ENCODE results near the gene PRPSAP1. TPM values are rescaled to one million over a fixed set of nuclear protein-coding genes. Genes with fewer than 3 reads are reported as not detected.

Gene PRPSAP1
- total RNA-seq, 2 experiments from 2014 or later, result 53.3 to 111 TPM

DNA sequence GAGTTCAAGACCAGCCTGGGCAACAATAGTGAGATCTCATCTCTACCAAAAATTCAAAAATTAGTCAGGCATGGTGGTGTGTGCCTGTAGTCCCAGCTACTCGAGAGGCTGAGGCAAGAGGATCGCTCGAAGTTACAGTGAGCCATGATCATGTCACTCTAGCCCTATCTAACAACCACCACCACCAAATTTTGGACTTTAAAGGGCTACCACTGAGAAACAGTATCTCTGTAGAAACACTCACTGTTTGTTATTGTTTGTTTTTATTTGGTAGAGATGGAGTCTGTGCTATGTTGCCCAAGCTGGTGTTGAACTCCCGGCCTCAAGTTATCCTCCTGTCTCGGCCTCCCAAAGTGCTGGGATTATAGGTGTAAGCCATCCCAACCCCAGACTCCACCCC, 89.8 kb downstream of the PRPSAP1 start:
- CTCF ChIA-PET (ENCODE audit: unreplicated experiment), result interaction anchor here (1.0 to 1.2 kb wide), 3 partner anchors 84 to 1694 kb away, joined by 3 to 7 read pairs (median 4); partner anchors contain the start of gene TNRC6C
- H3K4me1 ChIP-seq (ENCODE audit: insufficient read depth, low read length, poor library complexity, severe bottlenecking), result peaks cover 81% of the 10 kb centered on the region
- peaks cover 33% of the 10 kb centered on the region for H3K79me2 ChIP-seq (ENCODE audit: insufficient read depth, low read depth, low read length)
- no peaks in the 10 kb centered on the region for H4K20me1 ChIP-seq (ENCODE audit: insufficient read depth, low read length)
- peak overlapping the region; percentile 90 for H3K27ac ChIP-seq (ENCODE audit: low read depth, low read length, poor library complexity, severe bottlenecking)
- no peaks in the 10 kb centered on the region for H3K9me2 ChIP-seq (ENCODE audit: insufficient read depth, low read length)
- peaks cover 15% of the 10 kb centered on the region for H3K36me3 ChIP-seq (ENCODE audit: insufficient read depth, low read length)
- no peaks in the 10 kb centered on the region for H3K9me3 ChIP-seq (ENCODE audit: low read length)
- intact Hi-C loops (cut with micrococcal nuclease; ENCODE audit: unreplicated experiment), result loop anchor here (2.0 to 10.0 kb wide), 5 partner anchors 191 to 1201 kb away; partner anchors contain the start of genes MRPL38, RECQL5, SAP30BP and SRP68
- peak overlapping the region; percentile 70 for H3K4me2 ChIP-seq (ENCODE audit: low read length)
- peak overlapping the region; percentile 91; the same call in 1 of the 2 replicates for H2AFZ ChIP-seq (ENCODE audit: low read length)
- no peak for TF ChIP-seq EZH2phosphoT487 (IDR thresholded peaks at IDR 0.05; ENCODE audit: borderline replicate concordance, low read depth, low read length)
- TF ChIP-seq, protein P1, sequence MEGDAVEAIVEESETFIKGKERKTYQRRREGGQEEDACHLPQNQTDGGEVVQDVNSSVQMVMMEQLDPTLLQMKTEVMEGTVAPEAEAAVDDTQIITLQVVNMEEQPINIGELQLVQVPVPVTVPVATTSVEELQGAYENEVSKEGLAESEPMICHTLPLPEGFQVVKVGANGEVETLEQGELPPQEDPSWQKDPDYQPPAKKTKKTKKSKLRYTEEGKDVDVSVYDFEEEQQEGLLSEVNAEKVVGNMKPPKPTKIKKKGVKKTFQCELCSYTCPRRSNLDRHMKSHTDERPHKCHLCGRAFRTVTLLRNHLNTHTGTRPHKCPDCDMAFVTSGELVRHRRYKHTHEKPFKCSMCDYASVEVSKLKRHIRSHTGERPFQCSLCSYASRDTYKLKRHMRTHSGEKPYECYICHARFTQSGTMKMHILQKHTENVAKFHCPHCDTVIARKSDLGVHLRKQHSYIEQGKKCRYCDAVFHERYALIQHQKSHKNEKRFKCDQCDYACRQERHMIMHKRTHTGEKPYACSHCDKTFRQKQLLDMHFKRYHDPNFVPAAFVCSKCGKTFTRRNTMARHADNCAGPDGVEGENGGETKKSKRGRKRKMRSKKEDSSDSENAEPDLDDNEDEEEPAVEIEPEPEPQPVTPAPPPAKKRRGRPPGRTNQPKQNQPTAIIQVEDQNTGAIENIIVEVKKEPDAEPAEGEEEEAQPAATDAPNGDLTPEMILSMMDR (conservative IDR thresholded peaks at IDR 0.05; ENCODE audit: low read length), result no peak
- H3K4me3 ChIP-seq (ENCODE audit: low read depth, low read length, poor library complexity, severe bottlenecking), result peak overlapping the region; percentile 53
- BruUV-seq (replicated peaks), result no TSS peak
- POLR2A ChIA-PET, result interaction anchor here (0.6 to 6.3 kb wide), 19 partner anchors 8 to 465 kb away, joined by 3 to 72 read pairs (median 4); partner anchors contain the start of genes EXOC7 and PRPSAP1
- DNase-seq (ENCODE audit: low spot score), result no peak

DNA sequence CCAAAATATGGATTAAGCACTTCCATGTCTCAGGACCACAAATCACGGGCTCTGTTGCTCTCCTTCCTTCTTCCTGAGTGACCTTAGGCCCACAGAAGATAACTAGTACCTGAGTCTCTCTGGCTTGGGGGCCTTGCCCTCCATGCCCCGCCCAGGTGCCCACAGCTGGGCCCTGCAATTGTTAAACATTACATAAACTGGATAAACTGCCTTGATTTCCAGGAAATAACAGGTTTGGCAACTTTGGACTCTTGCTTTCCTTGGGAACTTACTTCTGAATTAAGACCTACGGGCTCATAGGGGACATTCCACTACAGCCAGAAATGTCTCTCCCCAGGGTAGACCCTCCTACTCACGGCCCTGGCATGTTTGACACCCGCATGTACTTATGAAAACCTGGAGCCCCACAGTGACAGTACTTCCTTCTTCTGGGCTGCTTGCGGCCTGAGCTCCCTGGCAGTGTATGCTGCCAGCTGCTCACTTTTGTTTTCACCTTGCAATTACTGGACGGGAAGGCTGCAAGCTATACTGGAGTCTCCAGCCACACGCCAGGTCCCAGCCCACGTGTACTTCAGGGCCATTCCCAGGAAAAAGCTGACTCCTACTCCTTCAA, 90.9 kb downstream of the PRPSAP1 start:
- H4K20me1 ChIP-seq (ENCODE audit: insufficient read depth, low read length), result no peaks in the 10 kb centered on the region
- H2AFZ ChIP-seq (ENCODE audit: low read length), result peak overlapping the region; percentile 91
- H3K9me3 ChIP-seq (ENCODE audit: low read length), result no peaks in the 10 kb centered on the region
- peaks cover 23% of the 10 kb centered on the region for H3K79me2 ChIP-seq (ENCODE audit: insufficient read depth, low read depth, low read length)
- TF ChIP-seq EZH2phosphoT487 (IDR thresholded peaks at IDR 0.05; ENCODE audit: borderline replicate concordance, low read depth, low read length), result no peak
- TF ChIP-seq, protein P1 (conservative IDR thresholded peaks at IDR 0.05; ENCODE audit: low read length), result no peak
- peak overlapping the region; percentile 49 for H3K4me3 ChIP-seq (ENCODE audit: low read depth, low read length, poor library complexity, severe bottlenecking)
- CTCF ChIA-PET (ENCODE audit: unreplicated experiment), result interaction anchor here (0.6 to 1.2 kb wide), 6 partner anchors 17 to 260 kb away, joined by 3 to 7 read pairs (median 4); no protein-coding TSS in a partner anchor
- DNase-seq (ENCODE audit: low spot score), result peak; percentile 85
- no peaks in the 10 kb centered on the region for H3K9me2 ChIP-seq (ENCODE audit: insufficient read depth, low read length)
- H3K4me1 ChIP-seq (ENCODE audit: insufficient read depth, low read length, poor library complexity, severe bottlenecking), result peaks cover 71% of the 10 kb centered on the region
- intact Hi-C loops (cut with micrococcal nuclease; ENCODE audit: unreplicated experiment), result loop anchor here (10.0 kb wide), 4 partner anchors 232 to 1202 kb away; partner anchors contain the start of genes MRPL38, RECQL5 and SAP30BP
- POLR2A ChIA-PET, result interaction anchor here (0.5 to 6.3 kb wide), 24 partner anchors 8 to 353 kb away, joined by 3 to 72 read pairs (median 4); partner anchors contain the start of genes ACOX1, EXOC7 and PRPSAP1
- peaks cover 13% of the 10 kb centered on the region for H3K36me3 ChIP-seq (ENCODE audit: insufficient read depth, low read length)
- peak overlapping the region; percentile 70 for H3K4me2 ChIP-seq (ENCODE audit: low read length)
- no TSS peak for BruUV-seq (replicated peaks)
- peak overlapping the region; percentile 90 for H3K27ac ChIP-seq (ENCODE audit: low read depth, low read length, poor library complexity, severe bottlenecking)
